SKM-1 treated with dmso at 0.1 percent for 144 hours (cell line): ENCODE data around the gene MARK3.

Source experiments
- DNase-seq: peaks from one replicate; lab custom pipeline; 2025; ENCODE audit not compliant: unreplicated experiment; lab: John Stamatoyannopoulos, UW

The MARK3 gene

GRCh38 chr14:103546652-103547454, 161.6 kb downstream of the MARK3 start:
- peak; percentile 5 for DNase-seq

- DNase-seq = no peak
These were observed 162.3 kb downstream of the MARK3 start for GRCh38 chr14:103547455-103547940.

DNA sequence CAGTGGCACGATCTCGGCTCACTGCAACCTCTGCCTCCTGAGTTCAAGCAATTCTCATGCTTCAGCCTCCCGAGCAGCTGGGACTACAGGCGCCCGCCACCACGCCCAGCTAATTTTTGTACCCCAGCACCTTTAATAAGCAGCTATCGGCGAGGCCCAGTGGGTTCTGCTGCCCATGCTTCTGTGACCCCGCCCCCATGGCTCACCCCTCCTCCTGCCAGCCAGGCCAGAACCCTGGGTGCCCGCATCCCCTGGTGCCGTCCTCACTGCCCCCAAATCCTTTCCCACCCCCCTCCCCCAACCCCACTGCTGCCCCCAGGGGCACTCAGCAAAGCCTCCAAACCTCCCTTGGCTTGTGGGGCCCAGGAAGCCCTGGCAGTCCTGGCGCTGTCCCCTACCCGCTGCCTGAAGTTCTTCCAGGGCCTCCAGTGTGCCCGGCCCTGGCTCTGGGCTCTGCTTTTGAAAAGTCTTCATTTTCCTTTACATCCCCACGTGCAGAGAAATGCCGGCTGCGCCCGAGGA, 162.8 kb downstream of the MARK3 start:
- no peak for DNase-seq

DNA sequence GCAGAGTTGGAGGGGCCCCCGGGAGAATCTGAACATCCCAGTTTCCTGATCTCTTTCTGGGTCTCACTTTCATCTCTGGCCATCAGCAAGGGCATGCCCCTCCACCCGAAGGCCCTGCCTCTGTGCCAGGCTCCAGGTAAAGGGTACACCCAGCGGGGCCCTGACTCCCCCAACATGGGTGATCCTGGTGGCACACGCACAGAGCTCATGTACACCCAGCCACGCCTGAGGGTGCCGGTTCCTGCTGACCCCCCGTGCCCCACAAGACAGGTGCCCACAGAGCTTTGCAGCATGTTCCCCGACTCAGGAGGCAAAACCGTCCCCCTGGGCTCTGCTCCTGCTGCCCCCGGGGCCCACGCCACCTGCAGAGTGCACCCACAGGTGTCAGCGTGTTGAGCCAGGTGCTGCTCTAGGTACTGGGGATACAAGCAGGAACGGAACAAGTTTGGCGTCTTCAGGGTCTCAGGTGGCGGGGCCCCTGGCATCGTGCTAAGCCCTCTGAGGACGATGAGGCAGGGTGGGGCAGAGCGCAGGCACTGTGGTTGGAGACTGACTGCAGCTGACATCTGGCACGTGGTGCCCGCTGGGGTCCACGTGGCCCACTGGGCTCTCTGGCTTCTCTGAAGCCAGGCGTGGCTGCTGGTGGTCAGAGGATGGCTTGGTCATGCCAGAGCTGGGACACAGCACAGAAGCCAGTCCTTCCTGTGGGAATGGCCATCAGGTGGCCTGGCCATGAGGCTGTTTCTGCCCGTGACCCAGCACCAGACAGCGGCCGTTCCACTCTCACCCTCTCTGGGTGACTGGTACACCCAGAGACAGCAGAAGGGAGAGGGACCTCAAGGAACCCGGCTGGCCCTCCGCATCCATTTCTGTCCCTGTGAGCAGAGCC, 163.5 kb downstream of the MARK3 start:
- no peak for DNase-seq

- DNase-seq = no peak
These were observed 164.4 kb downstream of the MARK3 start for GRCh38 chr14:103549361-103550311.

DNA sequence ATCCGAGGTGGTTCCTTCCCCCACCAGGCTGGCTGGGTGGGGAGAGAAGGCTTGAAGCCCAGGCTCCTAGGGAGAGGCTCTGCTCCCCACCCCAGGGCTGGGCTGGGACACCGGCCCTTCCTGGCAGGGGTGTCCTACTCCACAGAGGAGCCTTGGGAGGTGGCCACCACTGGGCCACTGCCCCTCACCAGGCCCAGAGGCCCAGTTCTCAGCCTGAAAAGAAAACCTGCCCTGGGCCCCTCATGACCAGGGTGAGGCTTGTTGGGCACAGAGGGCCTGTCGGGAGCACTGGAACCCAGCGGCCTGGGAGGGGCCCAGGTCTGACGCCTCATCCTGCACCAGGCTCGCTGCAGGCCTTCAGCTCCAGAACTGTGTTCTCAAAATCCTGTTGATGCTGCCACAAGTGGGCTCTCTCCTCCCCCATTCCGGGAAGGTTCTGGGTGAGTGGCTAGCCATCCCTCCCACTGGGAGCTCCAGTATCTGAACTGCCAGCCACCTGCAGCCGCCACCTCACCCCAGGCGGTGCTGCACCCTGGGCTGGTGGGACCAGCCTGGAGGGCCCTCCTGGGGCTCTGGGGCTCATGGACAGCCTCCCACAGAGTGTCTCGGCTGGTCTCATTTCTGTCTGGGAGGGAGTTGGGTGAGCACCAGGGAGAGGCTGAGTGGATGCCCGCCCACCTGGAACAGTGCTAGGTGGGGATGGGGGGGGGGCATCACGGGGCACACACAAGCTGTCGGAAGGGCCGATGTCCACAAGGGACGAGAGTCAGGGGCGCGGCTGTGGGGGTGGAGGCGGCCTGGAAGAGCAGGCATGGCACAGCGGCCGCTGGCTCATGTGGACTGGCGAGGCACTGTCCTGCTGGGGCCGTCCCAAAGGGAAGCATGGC, 165.5 kb downstream of the MARK3 start:
- DNase-seq = no peak

- DNase-seq = no peak
These were observed 166.1 kb downstream of the MARK3 start for GRCh38 chr14:103551338-103551762.

GRCh38 chr14:103552011-103552845, 167.0 kb downstream of the MARK3 start:
- DNase-seq = no peak

GRCh38 chr14:103552846-103553210, 167.6 kb downstream of the MARK3 start:
- no peak for DNase-seq
